ENCODE results near the gene TRPM3.

Gene TRPM3

GRCh38 chr9:70504834-70505233, 616.6 kb downstream of the TRPM3 start:
- no peak for TF ChIP-seq CTCF (IDR thresholded peaks at IDR 0.05)

- no peak for TF ChIP-seq CTCF (IDR thresholded peaks at IDR 0.05)
Observed at GRCh38 chr9:70502690-70503089, 618.7 kb downstream of the TRPM3 start.

GRCh38 chr9:70500793-70501192, 620.6 kb downstream of the TRPM3 start:
- TF ChIP-seq CTCF (IDR thresholded peaks at IDR 0.05) = no peak

GRCh38 chr9:70499621-70500020, 621.8 kb downstream of the TRPM3 start:
- TF ChIP-seq CTCF (IDR thresholded peaks at IDR 0.05) = no peak

- TF ChIP-seq CTCF (IDR thresholded peaks at IDR 0.05) = no peak
Observed at GRCh38 chr9:70498866-70499265, 622.6 kb downstream of the TRPM3 start.

- TF ChIP-seq CTCF (IDR thresholded peaks at IDR 0.05) = no peak
Observed at GRCh38 chr9:70496244-70496643, 625.2 kb downstream of the TRPM3 start.

GRCh38 chr9:70495514-70495913, 625.9 kb downstream of the TRPM3 start:
- TF ChIP-seq CTCF (IDR thresholded peaks at IDR 0.05) = no peak

GRCh38 chr9:70494221-70494620, 627.2 kb downstream of the TRPM3 start:
- TF ChIP-seq CTCF (IDR thresholded peaks at IDR 0.05) = no peak

Data from LNCAP (cell line).